ENCODE data around the gene P2RX4.

Gene P2RX4

GRCh38 chr12:121239351-121240061 lies 29.6 kb downstream of the P2RX4 start:
- Histone ChIP-seq H2BK120ac (ENCODE audit: insufficient read depth, low read length, poor library complexity) (no peak overlapping the region), H3K23ac (ENCODE audit: low read length) (no peak overlapping the region), H3K79me1 (ENCODE audit: low read length) (no peaks in the 10 kb centered on the region), H3K9me3 (ENCODE audit: insufficient read depth, low read depth, low read length) (peaks cover 3% of the 10 kb centered on the region), H3K9ac (ENCODE audit: low read length) (no peak overlapping the region), H2BK5ac (ENCODE audit: low read depth, low read length, poor library complexity) (no peak overlapping the region), H3K4me3 (ENCODE audit: low read depth, low read length) (no peak overlapping the region), H2AK5ac (ENCODE audit: low read length) (no peak overlapping the region), H3K4ac (ENCODE audit: low read depth, low read length) (no peak overlapping the region), H3K18ac (ENCODE audit: low read length) (no peak overlapping the region), H4K8ac (ENCODE audit: low read depth, low read length) (no peak overlapping the region), H3K79me2 (ENCODE audit: control insufficient read depth, insufficient read depth, low read length, poor library complexity) (no peaks in the 10 kb centered on the region), H3K14ac (ENCODE audit: low read length) (no peak overlapping the region), H3K27me3 (ENCODE audit: insufficient read depth, low read length) (no peaks in the 10 kb centered on the region), H3K4me1 (ENCODE audit: control insufficient read depth in 1 of 2, insufficient read depth in 2 of 2, low read length in 2 of 2) (peaks cover 2 to 5% of the 10 kb centered on the region in 2 experiments), H2BK12ac (ENCODE audit: low read length) (no peak overlapping the region), H3K27ac (ENCODE audit: low read depth, low read length) (no peak overlapping the region), H3K36me3 (ENCODE audit: control insufficient read depth in 1 of 2, insufficient read depth in 2 of 2, low read length in 2 of 2) (peaks cover 14 to 29% of the 10 kb centered on the region in 2 experiments), H4K12ac (ENCODE audit: low read depth, low read length) (no peak overlapping the region), H3K4me2 (ENCODE audit: low read length) (no peak overlapping the region), H4K91ac (ENCODE audit: low read depth, low read length) (no peak overlapping the region), H2AFZ (ENCODE audit: insufficient read depth, low read length, poor library complexity) (no peak overlapping the region)
- peak in 1 of 2 donors; percentile 13 for DNase-seq
- no CpG with 5 or more reads among the region's 6 CpGs for WGBS (ENCODE audit: extremely low coverage, insufficient coverage, insufficient read length)

DNA sequence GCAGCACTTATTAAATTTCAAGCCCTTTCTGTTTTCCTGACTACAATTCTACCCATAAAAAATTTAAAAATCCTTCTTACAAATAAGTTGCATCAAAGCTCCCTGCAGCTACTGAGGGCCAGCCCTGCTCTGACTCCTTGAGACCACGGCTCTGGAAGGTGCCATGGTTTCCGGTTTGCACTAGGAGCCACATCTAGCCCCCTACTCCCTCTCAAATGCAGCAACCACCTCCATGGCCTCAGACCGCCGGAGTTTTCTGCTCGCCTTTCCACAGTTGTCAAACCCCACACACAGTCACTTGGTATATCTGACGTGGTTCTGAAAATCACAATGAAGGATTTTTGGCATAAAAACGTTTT lies 30.1 kb downstream of the P2RX4 start:
- Histone ChIP-seq H4K8ac (ENCODE audit: low read depth, low read length) (no peak overlapping the region), H3K4ac (ENCODE audit: low read depth, low read length) (no peak overlapping the region), H3K27ac (ENCODE audit: low read depth, low read length) (no peak overlapping the region), H3K4me1 (ENCODE audit: control insufficient read depth in 1 of 2, insufficient read depth in 2 of 2, low read length in 2 of 2) (peaks cover 2 to 5% of the 10 kb centered on the region in 2 experiments), H2BK120ac (ENCODE audit: insufficient read depth, low read length, poor library complexity) (no peak overlapping the region), H3K18ac (ENCODE audit: low read length) (no peak overlapping the region), H3K9ac (ENCODE audit: low read length) (no peak overlapping the region), H2BK5ac (ENCODE audit: low read depth, low read length, poor library complexity) (no peak overlapping the region), H3K14ac (ENCODE audit: low read length) (no peak overlapping the region), H3K27me3 (ENCODE audit: insufficient read depth, low read length) (no peaks in the 10 kb centered on the region), H3K79me1 (ENCODE audit: low read length) (no peaks in the 10 kb centered on the region), H4K12ac (ENCODE audit: low read depth, low read length) (no peak overlapping the region), H3K79me2 (ENCODE audit: control insufficient read depth, insufficient read depth, low read length, poor library complexity) (no peaks in the 10 kb centered on the region), H4K91ac (ENCODE audit: low read depth, low read length) (no peak overlapping the region), H3K9me3 (ENCODE audit: insufficient read depth, low read depth, low read length) (peaks cover 3% of the 10 kb centered on the region), H2AFZ (ENCODE audit: insufficient read depth, low read length, poor library complexity) (no peak overlapping the region), H3K4me2 (ENCODE audit: low read length) (no peak overlapping the region), H2AK5ac (ENCODE audit: low read length) (no peak overlapping the region), H3K36me3 (ENCODE audit: control insufficient read depth in 1 of 2, insufficient read depth in 2 of 2, low read length in 2 of 2) (peaks cover 19 to 34% of the 10 kb centered on the region in 2 experiments), H2BK12ac (ENCODE audit: low read length) (no peak overlapping the region), H3K4me3 (ENCODE audit: low read depth, low read length) (no peak overlapping the region), H3K23ac (ENCODE audit: low read length) (no peak overlapping the region)
- no peak for DNase-seq
- WGBS (ENCODE audit: extremely low coverage, insufficient coverage, insufficient read length): no CpG with 5 or more reads among the region's 7 CpGs

DNA sequence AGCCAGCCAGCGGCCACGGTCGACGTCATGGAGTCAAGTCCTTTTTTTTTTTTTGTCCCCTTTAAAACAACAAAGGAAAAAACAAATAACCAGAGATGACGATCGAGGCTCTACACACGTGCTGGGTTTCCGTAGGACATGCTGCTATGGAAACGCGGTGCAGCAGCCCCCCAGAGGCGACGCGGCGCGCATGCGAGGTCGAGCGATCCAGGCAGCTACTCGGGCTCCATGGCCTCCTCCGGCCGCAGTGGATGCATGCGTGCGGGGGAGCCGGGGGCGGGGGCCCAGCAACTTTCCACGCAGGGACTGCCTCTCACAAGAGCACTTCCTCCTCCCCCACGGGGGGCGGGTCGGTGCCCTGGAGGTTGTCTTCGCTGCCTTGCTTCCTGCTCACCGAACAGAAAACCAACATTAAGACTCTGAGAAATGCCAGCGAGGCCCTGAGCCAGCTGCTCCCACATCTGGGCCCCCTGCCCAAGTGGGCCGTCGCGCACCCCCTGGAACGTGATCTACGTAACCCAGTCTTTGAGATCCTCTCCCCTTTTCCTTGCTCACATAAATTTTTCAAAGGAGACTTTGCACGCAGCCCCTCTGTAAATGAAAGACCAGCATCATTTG lies 30.7 kb downstream of the P2RX4 start:
- Histone ChIP-seq H4K12ac (ENCODE audit: low read depth, low read length) (no peak overlapping the region), H3K23ac (ENCODE audit: low read length) (no peak overlapping the region), H4K91ac (ENCODE audit: low read depth, low read length) (no peak overlapping the region), H3K4me2 (ENCODE audit: low read length) (no peak overlapping the region), H3K4me3 (ENCODE audit: low read depth, low read length) (no peak overlapping the region), H3K4me1 (ENCODE audit: control insufficient read depth in 1 of 2, insufficient read depth in 2 of 2, low read length in 2 of 2) (peaks cover 2 to 5% of the 10 kb centered on the region in 2 experiments), H2BK12ac (ENCODE audit: low read length) (no peak overlapping the region), H3K4ac (ENCODE audit: low read depth, low read length) (no peak overlapping the region), H4K8ac (ENCODE audit: low read depth, low read length) (peak overlapping the region; percentile 19), H3K9me3 (ENCODE audit: insufficient read depth, low read depth, low read length) (peaks cover 3% of the 10 kb centered on the region), H3K79me1 (ENCODE audit: low read length) (no peaks in the 10 kb centered on the region), H2AFZ (ENCODE audit: insufficient read depth, low read length, poor library complexity) (no peak overlapping the region), H3K27me3 (ENCODE audit: insufficient read depth, low read length) (no peaks in the 10 kb centered on the region), H2BK120ac (ENCODE audit: insufficient read depth, low read length, poor library complexity) (no peak overlapping the region), H3K9ac (ENCODE audit: low read length) (no peak overlapping the region), H3K14ac (ENCODE audit: low read length) (no peak overlapping the region), H3K27ac (ENCODE audit: low read depth, low read length) (no peak overlapping the region), H2AK5ac (ENCODE audit: low read length) (no peak overlapping the region), H3K18ac (ENCODE audit: low read length) (no peak overlapping the region), H2BK5ac (ENCODE audit: low read depth, low read length, poor library complexity) (no peak overlapping the region), H3K36me3 (ENCODE audit: control insufficient read depth in 1 of 2, insufficient read depth in 2 of 2, low read length in 2 of 2) (peaks cover 21 to 36% of the 10 kb centered on the region in 2 experiments), H3K79me2 (ENCODE audit: control insufficient read depth, insufficient read depth, low read length, poor library complexity) (no peaks in the 10 kb centered on the region)
- DNase-seq: peak in 1 of 2 donors; percentile 25
- WGBS (ENCODE audit: extremely low coverage, insufficient coverage, insufficient read length): no CpG with 5 or more reads among the region's 38 CpGs

GRCh38 chr12:121241156-121241970 lies 31.4 kb downstream of the P2RX4 start:
- Histone ChIP-seq H4K91ac (ENCODE audit: low read depth, low read length) (no peak overlapping the region), H3K4me3 (ENCODE audit: low read depth, low read length) (peak overlapping the region; percentile 2), H3K4me2 (ENCODE audit: low read length) (no peak overlapping the region), H4K12ac (ENCODE audit: low read depth, low read length) (no peak overlapping the region), H2AK5ac (ENCODE audit: low read length) (no peak overlapping the region), H4K8ac (ENCODE audit: low read depth, low read length) (no peak overlapping the region), H2BK12ac (ENCODE audit: low read length) (no peak overlapping the region), H3K36me3 (ENCODE audit: control insufficient read depth in 1 of 2, insufficient read depth in 2 of 2, low read length in 2 of 2) (peaks cover 21 to 36% of the 10 kb centered on the region in 2 experiments), H3K9me3 (ENCODE audit: insufficient read depth, low read depth, low read length) (peaks cover 2% of the 10 kb centered on the region), H3K18ac (ENCODE audit: low read length) (no peak overlapping the region), H2BK120ac (ENCODE audit: insufficient read depth, low read length, poor library complexity) (no peak overlapping the region), H3K14ac (ENCODE audit: low read length) (no peak overlapping the region), H3K23ac (ENCODE audit: low read length) (no peak overlapping the region), H3K79me1 (ENCODE audit: low read length) (no peaks in the 10 kb centered on the region), H3K27me3 (ENCODE audit: insufficient read depth, low read length) (no peaks in the 10 kb centered on the region), H3K4ac (ENCODE audit: low read depth, low read length) (no peak overlapping the region), H3K27ac (ENCODE audit: low read depth, low read length) (no peak overlapping the region), H2AFZ (ENCODE audit: insufficient read depth, low read length, poor library complexity) (no peak overlapping the region), H3K79me2 (ENCODE audit: control insufficient read depth, insufficient read depth, low read length, poor library complexity) (no peaks in the 10 kb centered on the region), H3K4me1 (ENCODE audit: control insufficient read depth in 1 of 2, insufficient read depth in 2 of 2, low read length in 2 of 2) (peaks cover 2 to 5% of the 10 kb centered on the region in 2 experiments), H2BK5ac (ENCODE audit: low read depth, low read length, poor library complexity) (no peak overlapping the region), H3K9ac (ENCODE audit: low read length) (no peak overlapping the region)
- DNase-seq: no peak
- WGBS (ENCODE audit: extremely low coverage, insufficient coverage, insufficient read length): no CpG with 5 or more reads among the region's 17 CpGs

All from trophoblast cell (in vitro differentiated cells and primary cell).